ENCODE data around the gene NUP210L.
A peak's percentile ranks its signal among the peaks of the same experiment; 100 is the strongest.

Gene NUP210L

DNA sequence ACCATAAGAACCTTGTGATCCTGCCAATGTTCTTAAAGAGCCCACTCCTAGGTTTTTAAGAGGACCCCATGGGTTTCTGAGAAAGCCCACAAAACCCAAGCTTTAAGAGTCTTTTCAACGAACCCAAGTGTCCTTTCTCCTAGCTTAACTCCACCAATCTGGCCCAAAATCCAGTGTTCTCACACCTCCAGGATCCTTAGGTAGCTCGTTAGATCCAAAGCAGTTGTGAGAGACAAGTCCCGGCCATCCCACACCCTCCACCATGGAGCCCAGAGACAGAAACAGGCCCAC is 210.1 kb downstream of the NUP210L start:
- Mint-ChIP-seq H3K9me3 (no peaks in the 10 kb centered on the region), H3K27ac (peak overlapping the region; percentile 97), H3K36me3 (peaks cover 85% of the 10 kb centered on the region), H3K4me3 (peak overlapping the region; percentile 88), H3K4me1 (peaks cover 62% of the 10 kb centered on the region)
- DNase-seq (ENCODE audit: low spot score in 2 of 2), result no peak
- ATAC-seq, result no peak

DNA sequence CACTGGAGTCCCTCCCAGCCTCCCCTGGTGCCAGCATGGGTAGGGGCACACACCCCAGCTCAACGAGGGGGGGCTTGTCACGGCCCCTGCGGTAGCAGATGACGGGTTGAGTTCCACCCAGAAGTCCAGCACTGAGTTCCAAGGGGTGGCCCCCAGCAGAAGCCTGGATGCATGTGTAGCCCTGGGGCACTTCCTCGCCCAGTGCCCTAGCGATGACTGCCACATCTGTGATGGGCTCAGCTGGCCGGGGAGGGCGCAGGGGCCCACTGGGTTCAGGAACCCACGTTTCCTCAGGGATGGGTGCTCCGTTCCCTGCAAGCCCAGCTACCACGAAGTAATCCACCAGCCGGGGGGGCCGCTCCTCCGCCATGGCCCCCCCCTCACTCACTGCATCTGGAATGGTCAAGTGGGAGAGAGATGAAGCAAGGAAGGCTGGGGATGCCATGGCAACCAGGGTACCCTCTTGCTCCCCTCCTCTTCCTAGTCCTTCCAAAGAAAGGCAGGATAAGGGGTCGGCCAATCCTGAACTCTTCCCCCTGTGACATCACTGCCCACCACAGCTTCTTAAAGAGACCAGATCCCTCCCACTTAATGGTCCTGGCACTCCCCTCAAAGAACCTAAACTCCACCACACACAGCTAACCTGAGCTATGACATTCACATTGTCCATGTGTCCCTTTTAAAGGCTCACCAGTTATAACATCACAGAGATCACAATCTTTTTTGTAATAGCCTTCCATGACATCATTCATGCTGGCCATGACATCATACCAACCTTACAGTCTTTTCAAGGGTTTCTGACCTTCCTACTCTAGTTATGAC is 210.7 kb downstream of the NUP210L start:
- H3K27ac Mint-ChIP-seq, result peak overlapping the region; percentile 97
- H3K4me1 Mint-ChIP-seq, result peaks cover 65% of the 10 kb centered on the region
- no peaks in the 10 kb centered on the region for H3K9me3 Mint-ChIP-seq
- H3K36me3 Mint-ChIP-seq, result peaks cover 87% of the 10 kb centered on the region
- no peak for DNase-seq (ENCODE audit: low spot score in 2 of 2)
- peak overlapping the region; percentile 88 for H3K4me3 Mint-ChIP-seq
- no peak for ATAC-seq

DNA sequence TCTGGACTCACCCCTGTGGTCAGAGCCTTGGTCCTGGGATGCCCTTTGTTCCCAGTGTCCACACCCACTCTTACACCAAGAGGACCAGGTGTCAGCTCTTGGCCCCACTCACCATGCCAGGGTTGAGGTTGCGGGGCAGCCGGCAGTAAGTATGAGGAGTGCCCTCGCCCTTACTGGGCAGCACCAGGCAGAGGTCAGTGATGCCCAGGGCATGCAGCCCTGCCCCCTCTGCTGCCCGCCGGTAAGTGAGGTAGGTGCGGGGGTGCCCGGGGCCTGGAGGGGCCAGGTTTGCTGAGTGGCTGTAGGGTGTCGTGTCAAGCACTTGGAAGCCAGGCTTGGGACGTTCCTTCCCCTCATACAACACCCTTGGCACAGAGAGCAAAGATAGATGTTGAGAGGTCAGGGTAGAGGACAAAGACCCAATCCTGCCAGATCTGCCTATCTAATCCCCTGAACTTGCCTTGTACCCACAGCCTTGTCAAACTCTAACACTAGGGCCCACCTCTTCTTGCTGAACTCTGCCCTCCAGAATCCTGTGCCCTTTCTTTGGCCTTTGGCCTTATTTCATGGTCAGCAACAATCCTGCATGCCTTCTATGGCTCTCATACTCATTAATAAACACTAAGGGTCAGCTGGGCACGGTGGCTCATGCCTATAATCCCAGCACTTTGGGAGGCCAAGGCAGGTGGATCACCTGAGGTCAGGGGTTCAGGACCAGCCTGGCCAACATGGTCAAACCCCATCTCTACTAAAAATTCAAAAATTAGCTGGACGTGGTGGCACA is 211.9 kb downstream of the NUP210L start:
- Mint-ChIP-seq H3K9me3 (no peaks in the 10 kb centered on the region), H3K4me1 (peaks cover 59% of the 10 kb centered on the region), H3K36me3 (peaks cover 87% of the 10 kb centered on the region), H3K27ac (peak overlapping the region; percentile 26), H3K4me3 (no peak overlapping the region)
- ATAC-seq, result no peak
- no peak for DNase-seq (ENCODE audit: low spot score in 2 of 2)
